Skin of body (tissue), 3 donors: ENCODE results near the gene GRM4. TPM values are rescaled to one million over a fixed set of nuclear protein-coding genes. Genes with fewer than 3 reads are reported as not detected.

ENCODE experiments used
- DNase-seq: peaks from one replicate; lab custom pipeline; 2025; lab: John Stamatoyannopoulos, UW
- small RNA-seq: library from RNA; depleted of rRNA; stranded (forward); fragments of <200 nt; gene quantifications from one replicate; pipeline ENCODE3, GENCODE V24; 2014; ENCODE audit warnings: low replicate concordance
- total RNA-seq: library from RNA; depleted of rRNA; stranded (reverse); fragments of >200 nt; gene quantifications from one replicate; pipeline ENCODE4 v1.2.3, GENCODE V29; 2014

Gene GRM4
- total RNA-seq, 1 donor from 2014 or later, result 0.69 TPM

DNA sequence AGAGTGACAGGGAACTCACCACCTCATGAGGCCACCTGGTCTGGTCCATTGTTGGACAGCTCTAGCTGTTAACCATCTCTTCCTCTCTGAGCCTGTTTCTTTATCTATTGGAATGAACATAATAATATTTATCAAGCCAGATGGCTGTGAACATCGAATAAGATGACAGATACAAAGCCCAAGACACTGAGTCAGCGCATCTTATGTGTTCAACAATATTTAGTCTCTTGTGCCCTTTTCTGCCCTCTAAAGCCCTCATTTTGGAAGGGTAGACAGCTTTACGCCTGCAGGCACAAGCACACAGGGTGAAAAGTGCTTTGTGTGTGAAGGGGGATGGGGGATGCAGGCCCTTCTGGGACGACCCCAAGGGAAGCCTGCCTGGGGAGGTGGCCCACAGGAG, 164.0 kb downstream of the GRM4 start:
- DNase-seq, result no peak

DNA sequence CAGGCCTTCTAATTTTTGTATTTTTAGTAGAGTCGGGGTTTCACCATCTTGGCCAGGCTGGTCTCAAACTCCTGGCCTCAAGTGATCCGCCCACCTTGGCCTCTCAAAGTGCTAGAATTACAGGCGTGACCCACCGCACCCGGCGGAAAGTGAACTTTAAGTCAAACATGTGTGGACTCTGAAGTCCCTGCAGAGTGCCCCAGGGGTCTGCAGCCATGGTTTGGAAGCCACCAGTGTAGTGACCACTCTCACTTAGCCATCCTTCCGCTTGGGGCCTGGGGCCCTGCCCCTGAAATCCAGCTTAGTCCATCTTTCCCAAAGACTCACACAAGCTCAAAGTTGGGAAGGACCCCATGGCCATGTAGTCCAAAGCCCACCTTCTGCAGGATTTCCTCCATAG, 164.5 kb downstream of the GRM4 start:
- no peak for DNase-seq

DNA sequence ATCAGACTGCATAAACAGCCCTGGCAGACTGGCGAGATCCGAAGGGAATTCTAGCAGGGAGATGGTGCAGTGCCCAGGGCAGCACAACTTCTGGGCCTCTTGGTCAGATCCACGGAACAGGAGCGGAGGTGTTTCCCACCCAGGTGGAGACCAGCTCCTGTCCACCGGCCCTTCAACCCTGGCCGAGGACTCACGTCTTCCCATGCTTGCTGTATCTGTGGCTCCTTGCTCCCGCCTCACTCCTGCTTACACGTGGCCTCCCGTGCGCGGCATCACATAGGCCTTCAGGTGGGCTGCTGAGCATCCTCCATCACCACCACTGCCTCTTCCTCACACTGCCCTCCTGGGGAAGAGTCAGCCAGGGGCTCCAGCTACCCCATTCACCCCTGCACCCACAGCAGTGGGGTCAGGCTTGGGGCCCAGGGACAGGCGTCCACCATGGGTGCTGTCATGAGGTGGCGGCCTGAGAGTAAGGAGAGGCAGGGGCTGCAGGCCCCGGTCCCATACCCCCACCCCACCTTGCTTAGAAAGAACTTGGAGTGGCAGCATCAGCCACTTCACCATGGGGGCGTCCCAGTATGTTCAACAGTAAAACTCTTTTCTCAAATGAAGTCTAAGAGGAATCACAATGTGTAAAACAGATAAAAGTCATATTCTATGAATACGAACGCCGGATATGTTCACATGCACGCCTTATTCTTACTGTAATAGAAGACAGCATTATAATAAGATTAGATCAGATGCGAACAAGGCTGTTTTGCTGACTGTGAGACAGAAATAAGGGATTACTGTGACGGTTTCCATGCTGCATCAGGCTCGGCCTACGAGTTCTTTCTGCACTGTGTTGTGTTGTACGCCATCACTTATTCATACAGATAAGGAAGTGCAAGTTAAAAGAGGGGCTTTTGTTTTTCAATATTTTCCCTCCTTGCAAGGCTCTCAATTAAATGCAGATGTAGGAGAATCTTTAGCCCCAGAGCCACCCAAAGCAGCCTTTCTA, 165.4 kb downstream of the GRM4 start:
- DNase-seq, result no peak

DNA sequence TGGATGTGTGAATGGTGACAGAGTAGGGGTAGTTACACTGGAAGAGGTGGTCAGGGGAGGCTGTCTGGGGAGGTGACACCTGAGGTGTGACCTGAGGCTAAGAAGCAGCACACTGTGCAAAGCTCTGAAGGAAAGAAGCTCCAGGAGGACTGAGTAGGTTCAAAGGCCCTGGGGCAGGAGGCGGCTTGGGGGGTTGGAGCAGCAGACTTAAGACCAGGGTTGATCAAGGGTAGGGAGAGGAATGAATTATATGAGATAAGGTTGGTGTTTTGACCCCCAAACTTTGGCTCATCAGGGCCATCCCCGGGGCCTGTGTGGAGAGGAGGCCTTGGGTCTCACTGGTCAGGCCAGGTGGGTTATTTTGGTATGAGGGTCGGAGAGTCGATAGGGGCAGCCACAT, 166.1 kb downstream of the GRM4 start:
- DNase-seq, result no peak

DNA sequence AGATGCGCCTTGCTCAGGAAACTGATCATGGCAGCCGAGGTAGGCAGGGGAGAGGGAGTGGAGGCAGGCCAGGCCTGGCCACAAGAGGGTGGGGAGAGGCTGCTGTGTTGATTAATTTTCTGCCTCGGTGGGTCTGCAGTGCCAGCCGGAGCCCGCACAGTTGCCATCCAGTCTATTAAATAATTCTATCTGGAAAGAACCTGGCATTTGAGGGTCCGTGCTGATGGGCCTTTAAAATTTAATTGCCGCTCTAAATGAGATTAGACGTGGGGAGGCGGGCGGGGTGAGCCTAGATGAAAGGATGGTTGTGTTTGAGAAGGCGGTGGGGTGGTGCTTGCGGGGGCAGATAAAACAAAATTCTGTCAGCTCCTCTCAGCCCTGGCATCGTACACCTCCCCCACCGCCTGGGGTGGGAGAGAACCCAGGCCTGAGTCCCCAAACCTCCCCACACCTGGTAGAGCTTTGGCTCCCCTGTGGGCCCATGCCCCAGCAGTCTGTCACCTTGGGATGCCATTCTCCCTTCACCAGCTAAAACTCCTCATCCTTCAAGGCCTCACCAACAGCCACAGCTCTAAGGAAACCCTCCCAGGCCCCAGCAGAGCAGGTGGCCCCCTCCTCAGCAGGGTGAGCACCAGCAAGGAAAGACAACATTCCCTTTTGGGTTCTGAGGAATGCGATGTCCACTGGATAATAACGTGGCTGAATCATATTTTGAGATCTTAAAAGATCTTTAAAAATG, 167.3 kb downstream of the GRM4 start:
- DNase-seq, result no peak

DNA sequence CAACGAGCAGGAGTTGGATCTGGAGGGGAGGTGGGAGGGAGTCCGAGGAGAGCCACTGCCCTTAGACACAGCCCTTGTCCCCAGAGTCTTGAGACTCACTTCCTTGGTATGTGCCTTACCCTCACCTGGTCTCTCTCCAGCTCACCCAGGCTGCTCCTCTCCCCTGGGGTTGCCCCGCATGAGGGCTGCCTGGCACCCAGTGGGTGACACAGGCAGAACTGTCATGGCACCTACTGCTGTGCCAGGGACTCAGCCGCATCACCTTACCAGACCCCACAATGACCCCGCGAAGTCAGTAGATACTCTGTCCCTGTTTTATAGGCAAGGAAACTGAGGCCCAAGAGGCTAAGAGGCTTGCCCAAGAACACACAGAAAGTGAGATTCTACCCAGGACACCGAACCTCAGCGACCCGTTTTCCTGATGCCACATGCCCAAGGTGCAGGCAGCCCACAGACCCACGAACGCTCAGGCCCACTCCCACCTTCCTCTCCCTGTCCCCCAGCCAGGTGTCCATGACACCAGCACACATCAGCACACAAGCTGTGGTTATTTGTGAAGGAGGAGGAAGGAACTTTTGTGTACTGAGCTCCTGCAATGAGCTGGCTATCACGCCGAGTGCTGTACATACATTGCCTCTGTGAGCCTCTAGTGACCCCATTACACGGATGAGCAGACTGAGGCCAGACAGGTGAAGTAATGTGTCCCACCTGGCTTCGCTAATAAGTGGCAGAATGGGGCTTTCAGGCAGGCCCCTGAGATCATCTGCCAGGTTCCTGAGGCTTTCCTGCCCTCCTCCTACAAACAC, 168.1 kb downstream of the GRM4 start:
- DNase-seq, result no peak

DNA sequence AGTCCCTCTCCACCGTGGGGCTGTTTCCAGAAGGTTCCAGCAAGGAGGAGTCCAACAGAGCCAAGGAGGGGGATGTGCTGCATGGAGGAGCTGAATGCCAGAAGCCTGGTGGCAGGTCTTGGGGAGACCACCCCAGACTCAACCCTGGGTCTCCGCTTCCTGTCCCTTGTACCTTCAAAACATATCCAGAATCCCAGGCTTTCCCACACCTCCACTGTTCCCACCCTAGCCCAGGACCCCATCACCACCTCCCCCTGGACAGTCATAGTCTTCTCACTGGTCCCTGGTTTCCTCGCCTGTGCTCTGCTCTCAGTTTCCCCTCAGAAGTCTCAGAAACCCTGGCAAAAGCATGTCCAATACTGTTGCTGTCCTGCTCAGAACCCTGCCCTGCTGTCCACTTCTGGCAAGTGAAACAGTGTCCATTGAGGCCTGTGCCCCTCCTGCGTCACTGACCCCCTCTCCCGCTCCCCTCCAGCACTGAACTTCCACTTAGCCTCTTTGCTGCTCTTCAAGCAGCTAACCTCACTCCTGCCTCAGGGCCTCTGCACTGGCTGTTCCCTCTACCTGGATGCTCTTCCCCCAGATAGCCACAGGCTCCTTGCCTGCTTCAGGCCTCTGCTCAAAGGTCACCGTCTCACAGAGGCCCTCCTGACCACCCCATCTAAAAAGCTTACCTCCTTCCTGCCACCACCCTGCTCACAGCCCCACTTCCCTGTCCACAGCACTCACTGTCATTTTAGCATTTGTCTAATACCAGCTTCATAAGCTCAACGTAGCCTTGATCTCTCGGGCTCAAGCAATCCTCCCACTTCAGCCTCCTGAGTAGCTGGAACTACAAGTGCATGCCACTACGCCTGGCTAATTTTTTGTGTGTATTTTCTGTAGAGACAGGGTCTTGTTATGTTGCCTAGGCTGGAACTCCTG, 169.2 kb downstream of the GRM4 start:
- no peak for DNase-seq

DNA sequence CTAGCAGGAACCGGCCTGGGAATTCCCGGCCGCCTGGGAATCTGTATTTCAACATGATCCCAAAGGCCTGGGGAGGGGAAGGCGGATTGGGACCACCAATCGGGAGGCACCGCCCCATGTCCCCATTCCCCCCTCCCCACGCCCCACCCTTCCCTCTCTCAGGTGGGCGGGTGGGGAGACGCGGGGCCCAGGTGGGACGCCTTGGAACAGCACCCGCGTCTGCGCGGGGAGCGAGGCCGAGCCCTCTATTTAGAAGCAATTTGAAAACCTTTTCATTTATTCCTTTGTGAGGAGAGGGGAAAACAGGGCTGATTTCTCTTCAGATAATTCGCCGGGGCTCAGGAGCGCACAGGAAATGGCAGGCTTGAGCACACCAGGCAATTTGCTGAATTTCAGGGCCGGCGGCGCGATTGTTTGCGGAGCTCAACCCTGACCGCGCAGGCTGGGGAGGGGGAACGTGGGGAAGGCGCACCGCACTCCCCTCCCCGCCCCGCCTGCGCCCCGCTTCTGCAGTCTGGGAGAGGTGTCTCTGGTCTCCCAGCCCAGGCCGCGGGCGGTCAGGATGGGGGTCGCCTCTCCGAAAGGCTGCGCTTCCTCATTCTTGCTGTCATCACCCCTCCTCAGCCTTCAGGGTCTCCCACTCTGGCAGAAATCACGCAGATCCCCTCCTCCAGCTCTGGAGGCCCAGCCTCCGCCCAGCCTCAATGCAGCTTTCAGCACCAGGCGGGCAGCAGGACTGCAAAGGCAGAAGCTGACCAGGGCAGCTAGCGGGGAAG, 170.0 kb downstream of the GRM4 start:
- DNase-seq, result no peak

DNA sequence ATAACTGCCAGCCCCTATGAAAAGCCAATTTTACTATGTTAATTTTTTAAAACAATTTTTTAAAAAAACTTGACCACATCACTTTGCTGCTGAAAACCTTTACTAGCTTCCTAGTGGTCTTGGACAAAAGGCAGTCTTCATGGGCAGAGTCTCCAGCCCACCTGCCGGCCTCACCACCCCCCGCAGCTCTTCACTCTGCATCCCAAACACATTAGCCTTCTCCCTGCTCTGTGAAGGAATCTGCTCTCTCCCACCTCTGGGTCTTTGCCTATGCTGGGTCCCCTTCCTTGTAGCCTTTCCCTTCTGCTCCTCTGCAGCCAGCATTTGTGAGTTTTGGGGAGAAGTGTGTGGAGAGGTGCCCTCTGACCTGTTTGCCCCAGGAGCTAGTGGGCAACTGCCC, 171.4 kb downstream of the GRM4 start:
- no peak for DNase-seq

DNA sequence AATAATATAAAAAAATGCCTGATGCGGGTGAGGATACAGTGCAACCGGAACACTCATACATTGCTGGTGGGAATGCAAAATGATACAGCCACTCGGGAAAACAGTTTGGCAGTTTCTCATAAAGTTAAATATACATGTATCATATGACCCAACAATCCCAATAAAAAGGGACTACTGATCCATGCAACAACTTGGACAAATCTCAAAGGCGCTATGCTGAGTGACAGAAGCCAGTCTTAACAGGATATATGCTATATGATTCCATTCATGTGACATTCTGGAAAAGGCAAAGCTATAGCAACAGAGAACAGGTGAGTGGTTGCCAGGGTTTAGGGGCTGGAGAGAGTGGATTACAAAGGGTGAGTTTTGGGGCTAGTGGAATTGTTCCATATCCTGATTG, 171.9 kb downstream of the GRM4 start:
- DNase-seq, result no peak

DNA sequence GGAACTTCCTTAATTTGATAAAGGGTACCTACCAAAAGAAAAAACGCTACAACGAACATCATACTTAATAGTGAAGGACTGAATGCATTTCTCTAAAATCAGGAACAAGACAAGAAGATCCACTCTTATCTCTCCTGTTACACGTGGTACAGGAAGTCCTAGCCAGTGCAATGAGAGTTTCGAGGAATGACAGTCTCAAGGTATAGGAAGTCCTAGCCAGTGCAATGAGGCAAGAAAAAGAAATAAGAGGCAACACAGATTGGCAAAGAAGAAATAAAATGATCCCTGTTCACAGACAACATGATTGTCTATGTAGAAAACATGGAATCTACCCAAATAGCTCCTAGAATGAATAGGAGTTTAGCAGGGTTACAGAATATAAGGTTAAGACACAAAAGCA, 174.3 kb downstream of the GRM4 start:
- no peak for DNase-seq

Small RNAs within 50 kb of the gene (small RNA-seq; reads per million reads assigned to genes)
- gene MIR1275, result not detected

Other genes with a start within 250 kb of the GRM4 start
- gene HMGA1, start 90.8 kb upstream of the GRM4 start, total RNA-seq, result 38.5 TPM
- gene SMIM29, start 102.9 kb upstream of the GRM4 start, total RNA-seq, result 4.0 TPM
- gene NUDT3, start 246.6 kb upstream of the GRM4 start, total RNA-seq, result 21.3 TPM